AG20443 (cell line): Measurements from ENCODE around the gene C22orf23.

ENCODE experiments used
- DNase-seq: peaks from one replicate; pipeline ENCODE4 v3.0.0; 2012; ENCODE audit warnings: low spot score, mixed read lengths

C22orf23 gene

DNA sequence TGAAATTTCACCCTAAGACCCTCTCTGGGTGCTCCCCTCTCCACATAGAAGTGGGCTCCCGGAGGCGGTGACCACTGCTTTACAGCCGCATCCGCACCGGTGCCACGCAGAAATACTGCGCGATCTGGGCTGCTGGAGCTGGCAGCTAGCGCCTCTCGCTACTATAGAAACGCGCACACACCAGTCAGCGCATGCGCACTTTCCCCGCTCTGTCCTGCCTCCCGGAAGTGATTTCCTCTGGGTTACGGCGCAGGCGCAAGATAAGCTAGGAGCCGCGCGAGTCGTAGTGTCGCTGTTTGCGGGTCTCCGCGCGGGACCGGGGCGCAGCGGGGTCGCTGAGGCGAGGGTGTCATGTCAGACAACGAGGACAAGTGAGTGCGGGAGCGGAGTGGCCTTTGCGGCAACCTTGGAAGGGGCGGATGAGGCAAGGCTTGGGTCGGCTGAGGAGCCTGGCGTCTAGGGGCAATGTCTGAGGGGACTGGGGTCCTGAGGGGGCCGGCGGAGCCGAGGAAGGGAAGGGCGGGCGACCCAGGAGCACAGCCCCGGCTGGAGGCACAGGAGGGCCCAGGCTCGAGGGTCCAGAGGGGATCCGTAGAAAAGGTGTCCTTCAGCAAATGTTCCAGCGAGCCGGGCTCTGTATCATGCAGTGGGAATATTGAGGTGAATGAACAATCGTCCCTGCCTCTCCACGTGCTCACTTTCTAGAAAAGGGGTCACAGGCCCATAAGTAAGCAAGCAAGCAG, at the start of gene C22orf23, which contains the start of gene POLR2F:
Gene C22orf23, minus strand, starts transcription at position 165 of the 743 bp plus-strand sequence. CDS start 452 bp downstream, outside the sequence.
Gene POLR2F, plus strand, starts transcription at position 263 of the 743 bp plus-strand sequence. Its CDS starts 89 bp downstream, at position 352.
- DNase-seq: peak; percentile 99

DNA sequence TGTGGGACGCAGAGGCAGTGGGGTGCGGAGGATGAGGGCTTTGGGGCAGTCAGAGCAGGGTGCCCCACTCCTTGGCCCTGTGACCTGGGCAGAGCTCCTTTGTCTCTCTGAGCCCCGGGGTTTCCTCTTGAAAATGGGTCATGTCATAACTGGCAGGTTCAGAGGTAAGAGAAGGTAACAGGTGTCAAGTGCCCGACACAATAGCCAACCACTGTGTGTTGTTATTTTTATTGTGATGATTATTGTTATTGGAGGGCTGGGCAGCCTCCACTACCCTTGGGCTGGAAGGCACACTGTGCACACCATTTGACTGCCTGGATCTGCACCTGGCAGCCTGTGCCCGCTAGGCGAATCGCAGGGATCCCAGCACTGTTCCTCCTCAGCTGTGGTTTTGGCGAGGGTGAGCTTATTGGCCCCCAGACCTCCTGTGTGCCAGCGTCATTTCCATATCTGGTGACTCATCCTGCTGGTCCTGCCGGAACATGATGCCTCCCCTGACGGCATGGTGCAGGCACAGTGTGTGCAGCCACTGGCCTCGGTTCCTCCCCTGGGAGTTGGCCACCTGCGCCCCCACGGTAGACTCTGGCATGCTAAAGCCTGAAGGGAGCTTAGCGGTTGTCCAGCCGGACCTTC, 46.4 kb upstream of the C22orf23 start:
- DNase-seq: peak; percentile 68

DNA sequence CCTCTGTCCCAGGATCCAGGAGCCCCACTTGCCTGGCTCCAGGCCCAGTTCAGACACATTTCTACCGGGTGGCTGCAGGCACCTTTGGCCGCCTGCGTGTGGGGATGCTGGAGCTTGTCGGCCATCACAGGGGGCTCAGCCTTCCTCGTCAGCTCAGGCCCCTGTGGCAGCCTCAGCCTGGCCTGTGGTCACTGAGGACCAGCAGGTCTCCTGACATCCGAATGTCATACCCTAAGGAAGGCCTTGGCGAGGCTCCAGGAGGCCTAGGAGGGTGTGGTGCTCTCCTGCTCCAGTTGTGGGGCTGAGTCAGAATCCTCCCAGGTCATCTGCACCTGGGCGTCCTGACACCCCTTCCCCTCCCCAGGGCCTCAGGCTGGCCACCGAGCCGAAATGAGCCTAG, 45.8 kb upstream of the C22orf23 start:
- no peak for DNase-seq

DNA sequence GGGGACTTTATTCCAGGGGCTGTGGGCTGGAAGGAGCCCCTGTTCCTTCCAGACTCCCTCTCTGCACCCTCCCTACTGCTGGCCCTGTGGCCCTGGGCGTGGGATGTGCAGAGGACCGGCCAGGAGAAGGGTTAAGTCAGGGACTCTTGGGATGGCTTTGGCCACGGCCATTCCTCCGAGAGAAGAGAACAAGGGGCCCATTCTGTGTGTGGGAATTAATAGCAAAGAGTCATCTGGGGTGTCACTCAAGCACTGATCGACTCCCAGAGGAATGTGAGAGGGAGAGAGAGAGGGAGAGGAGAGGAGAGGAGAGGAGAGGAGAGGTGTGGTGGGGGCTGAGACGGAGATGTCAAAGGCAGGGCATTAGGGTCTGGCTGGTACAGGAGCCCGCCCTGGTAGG, 45.1 kb upstream of the C22orf23 start:
- no peak for DNase-seq

DNA sequence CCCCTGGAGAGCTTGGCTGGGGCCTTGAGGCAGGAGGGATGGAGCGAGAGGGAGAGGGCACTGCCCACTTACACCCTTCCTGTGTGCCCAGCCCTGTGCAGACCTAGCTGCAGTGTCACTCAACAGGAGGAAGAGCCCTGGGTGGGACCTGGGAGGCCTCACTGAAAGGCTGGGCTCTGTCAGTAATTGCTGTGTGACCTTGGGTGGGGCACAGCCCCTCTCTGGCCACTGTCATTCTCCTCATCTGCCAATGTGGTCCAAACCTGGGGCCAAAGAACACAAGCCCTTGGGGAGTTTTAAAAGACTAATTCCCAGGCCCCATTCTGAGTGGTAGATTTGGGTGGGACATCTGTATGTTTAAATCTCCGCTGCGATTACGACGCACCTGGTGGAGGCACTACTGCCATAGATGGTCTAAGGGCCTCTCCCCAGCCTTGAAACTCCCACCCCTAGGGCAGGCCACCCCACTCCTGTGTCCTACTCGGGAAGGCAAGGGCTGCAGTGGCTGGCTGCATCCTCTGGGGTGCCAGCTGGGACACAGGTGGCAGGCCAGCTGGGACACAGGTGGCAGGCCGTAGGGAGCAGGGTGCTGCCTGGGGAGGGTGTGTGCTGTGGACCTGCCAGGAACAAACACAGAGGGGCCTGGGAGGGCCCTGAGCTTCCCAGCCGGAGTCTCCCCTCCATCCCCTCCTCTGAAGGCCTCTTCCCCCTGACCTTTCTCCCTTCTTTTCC, 43.3 kb upstream of the C22orf23 start:
- no peak for DNase-seq

DNA sequence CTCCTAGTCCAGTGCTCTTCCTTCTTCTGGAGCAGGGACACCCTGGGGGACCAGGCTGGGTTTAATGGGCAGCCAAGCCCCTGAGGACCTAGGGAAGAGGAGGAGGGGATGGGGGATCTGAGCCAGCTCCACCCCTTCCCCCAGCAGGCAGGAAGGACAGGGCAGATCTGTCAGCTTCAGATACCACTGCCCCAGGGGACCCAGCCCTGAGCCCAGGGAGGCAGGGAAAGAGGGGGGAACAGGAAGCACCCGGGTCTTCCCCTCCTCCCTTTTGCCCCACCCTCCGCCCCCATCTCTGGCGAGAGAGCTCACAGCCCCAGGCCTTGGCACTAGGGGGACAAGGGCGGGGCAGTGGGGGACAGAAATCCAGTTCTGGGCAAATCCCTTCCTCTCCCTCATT, 42.7 kb upstream of the C22orf23 start:
- DNase-seq: no peak

DNA sequence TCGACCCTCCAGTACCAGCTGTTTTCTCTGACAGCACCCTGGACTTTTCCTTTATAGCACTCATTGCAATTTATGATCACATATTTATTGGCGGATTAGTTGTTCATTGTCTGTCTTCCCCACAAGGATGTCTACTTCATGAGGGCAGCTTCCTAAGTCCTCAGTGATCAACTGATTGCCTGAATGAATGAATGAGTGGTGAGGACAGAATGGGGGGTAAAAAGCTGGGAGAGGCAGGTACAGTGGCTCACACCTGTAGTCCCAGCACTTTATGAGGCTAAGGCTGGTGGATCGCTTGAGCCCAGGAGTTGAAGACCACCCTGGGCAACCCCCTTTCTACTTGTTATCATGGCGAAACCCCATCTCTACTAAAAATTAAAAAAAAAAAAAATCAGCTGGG, 42.1 kb upstream of the C22orf23 start:
- no peak for DNase-seq

DNA sequence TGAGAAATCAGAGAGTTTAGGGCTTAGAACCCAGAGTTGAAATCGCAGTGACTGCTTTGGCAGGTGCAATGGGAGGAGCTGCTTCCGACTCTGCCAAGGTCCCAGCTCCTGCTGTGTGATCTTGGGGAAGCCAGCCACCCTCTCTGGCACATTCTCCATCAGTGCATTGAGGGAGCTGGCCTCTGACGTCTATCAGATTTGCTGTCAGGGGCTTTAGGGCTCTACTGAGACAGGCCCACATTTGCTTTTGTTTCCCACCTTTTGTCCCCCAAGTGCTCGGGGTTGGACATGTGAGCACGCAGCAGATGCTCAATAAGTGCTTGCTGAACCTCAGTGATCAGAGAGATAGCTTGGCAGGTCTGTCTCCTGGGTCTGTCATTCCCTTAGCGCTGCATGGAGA, 41.6 kb upstream of the C22orf23 start:
- no peak for DNase-seq

DNA sequence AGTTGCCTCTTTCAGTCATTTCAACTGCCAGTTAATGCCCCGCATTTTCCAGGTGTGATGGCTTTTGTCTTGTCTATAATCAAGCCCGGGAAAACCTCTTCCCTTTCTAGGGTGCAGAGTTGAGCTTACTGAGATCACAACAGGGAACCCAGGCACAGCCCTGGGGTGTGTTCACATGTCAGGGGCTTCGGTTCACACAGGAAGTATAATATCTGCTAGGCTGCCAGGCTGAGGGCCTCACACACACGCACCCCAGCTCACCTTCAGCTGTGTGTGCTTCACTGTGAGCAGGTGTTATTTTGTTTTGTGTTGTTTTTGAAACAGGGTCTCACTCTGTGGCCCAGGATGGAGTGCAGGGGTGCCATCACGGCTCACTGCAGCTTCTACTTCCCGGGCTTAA, 40.6 kb upstream of the C22orf23 start:
- no peak for DNase-seq

DNA sequence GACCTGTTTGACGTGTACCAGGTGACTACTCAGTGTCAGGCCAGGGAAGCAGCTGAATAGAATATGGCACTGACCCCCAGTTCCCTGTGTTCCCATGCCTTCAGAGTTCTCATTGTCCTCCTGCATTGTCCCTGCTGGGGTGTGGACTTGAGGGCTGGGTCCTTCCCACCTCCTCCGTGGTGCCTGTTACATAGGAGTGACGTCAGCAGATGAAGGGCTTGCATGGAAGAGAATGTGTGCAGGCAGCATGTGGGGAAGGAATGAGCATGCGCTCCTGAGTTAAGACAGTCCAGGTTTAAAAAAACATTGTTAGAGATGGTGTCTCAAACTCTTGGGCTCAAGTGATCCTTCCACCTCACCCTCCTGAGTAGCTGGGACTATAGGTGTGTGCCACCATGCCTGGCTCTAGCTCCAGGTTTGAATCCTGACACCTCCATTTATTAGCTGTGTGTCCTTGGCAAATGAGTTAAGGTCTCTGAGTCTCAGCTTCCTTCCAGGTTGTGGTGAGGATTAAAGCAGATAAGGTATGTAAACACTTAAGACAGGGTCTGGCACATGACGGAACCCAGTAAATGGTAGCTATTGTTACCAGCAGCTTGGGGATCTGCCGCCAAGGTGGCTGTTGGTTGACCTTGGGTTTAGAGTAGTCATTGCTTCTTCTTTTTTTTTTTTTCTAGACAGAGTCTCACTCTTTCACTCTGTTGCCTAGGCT, 38.5 kb upstream of the C22orf23 start:
- DNase-seq: no peak

DNA sequence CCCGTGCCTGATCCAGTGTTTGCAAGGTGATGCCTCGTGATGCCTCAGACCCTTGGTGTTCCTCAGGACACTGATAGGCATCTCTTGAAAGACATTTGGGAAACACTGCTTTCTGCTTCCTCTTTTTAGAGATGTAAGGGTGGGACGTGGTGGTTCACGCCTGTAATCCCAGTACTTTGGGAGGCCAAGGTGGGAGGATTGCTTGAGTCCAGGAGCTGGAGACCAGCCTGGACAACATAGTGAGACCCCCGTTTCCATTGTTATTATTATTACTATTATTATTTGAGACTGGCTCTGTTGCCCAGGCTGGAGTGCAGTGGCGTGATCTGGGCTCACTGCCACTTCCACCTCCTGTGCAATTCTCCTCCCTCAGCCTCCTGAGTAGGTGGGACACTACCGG, 37.5 kb upstream of the C22orf23 start:
- no peak for DNase-seq

DNA sequence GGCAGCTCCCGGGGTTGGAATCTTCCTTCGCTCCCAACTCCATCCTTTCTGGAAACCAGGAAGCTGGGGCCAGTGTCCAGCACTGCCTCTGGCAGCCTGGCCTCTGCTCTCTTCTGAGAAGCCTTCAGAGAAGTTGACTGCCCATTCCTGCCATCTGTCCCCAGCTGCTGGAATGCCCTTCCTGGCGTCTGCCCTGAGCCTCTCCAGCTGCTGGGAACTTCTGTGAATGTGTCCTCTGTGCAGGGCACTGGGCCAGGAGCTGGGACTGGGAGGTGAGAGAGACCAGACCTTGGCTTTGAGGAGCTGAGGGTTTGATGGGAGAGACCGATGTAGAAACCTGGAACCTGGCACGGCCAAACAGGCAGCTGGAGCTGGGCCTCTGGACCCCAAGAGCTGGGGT, 36.9 kb upstream of the C22orf23 start:
- DNase-seq: no peak

DNA sequence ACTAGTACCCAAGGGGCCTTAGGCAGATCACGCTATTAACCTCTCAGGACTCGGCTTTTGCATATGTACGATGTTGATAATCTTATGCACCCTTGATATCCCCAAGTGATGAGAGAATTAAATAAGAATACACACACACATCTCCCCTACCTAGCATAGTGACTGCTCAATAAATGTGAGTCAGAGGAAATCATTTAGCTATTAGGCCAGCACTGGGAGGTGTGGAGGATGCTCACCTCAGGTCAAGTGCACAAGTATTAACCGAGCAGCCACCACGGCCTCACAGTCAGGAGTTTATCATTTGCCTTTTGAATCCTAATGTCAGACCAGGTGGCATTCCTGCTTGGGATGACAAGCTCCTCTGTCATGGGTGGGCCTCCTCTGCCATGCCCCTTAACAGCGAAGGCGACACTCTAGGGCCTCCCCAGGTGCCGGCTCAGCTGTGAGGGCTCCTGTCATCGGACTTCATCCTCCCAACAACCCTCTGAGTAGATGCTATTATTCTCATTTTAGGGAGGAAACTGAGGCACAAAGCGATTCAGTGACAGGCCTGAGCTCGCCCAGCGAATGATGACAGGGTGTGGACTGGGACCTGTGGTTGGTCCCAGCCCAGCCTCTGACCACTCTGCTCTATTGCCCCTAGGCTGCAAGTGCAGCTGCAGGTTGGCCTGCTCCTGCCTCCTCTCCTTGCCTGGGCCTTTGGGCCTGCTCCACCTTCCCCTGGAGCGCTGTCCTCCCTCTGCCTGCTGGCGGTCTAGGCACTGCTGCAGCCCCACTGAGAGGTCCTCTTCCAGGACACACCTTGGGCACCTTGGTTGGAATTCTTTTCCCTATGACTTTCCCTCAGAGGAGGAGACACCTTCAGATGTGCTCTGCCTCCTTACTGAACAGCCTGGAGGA, 36.0 kb upstream of the C22orf23 start:
- DNase-seq: no peak

DNA sequence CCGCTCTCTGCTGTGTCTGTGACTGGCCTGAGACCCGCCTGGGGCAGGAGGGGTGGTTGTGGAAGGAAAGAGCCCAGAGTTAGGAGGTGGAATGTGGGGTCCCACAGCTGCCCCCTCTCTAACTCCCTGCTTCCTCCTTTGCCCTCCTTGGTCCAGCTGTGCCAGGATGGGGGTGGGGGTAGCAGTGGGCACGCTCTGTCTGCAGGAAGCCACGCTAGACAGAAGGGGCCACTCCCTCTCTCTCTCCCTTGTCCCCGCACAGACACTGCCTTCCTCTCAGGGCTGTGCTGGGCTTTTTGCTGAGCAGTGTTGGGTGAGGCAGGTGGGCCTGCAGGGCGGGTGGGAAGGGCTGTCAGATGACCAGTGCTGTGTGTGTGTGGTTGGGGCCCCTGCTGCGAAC, 33.0 kb upstream of the C22orf23 start:
- DNase-seq: no peak

DNA sequence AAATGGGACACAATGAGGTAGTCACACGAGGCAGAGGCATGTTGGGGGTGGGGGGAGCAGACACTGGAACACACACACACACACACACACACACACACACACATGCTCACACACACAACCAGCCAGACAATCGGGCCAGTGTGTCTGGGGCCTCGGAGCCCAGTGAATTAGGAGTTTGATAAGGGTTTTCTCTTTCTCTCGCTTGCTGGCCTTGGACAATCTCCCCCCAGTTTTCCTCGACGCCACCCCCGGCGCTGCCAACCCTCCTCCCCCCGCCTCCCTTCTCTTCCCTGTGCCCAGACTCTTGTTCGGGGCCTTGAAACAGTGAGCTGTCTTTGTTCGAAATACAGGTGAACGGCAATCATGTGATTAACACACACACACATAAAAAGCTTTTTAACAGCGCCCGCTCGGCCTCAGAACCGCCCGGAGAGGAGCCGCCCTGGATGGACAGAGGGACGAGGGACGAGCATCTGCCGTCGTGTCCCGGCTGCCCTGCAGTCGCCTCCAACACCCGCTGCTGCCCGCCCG, 32.4 kb upstream of the C22orf23 start:
- no peak for DNase-seq

DNA sequence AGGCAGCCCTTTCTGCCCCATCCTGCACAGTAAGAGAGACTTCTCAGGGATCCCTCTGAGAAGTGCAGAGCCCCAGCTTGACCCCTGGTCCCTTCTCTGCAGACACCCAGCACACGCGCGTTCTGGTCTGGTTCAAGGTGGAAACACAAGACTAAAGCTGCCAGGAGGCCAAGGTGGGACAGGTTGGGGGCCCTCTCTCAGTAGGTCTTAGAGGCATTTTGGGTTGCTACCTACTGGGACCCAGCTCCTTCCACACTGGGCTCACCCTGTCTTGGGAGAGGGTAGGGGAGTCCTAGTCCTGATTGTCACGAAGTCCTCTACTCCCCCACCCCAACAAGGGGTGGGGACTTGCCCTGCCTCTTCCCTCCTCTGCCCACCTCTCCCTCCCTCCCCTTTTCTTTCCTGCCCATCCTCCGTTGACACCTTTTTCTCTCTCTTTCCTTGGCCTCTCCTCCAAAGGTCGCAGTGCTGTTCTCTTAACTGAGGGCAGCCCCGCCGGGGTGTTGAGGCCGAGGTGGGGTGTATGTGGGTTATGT, 31.7 kb upstream of the C22orf23 start:
- no peak for DNase-seq

DNA sequence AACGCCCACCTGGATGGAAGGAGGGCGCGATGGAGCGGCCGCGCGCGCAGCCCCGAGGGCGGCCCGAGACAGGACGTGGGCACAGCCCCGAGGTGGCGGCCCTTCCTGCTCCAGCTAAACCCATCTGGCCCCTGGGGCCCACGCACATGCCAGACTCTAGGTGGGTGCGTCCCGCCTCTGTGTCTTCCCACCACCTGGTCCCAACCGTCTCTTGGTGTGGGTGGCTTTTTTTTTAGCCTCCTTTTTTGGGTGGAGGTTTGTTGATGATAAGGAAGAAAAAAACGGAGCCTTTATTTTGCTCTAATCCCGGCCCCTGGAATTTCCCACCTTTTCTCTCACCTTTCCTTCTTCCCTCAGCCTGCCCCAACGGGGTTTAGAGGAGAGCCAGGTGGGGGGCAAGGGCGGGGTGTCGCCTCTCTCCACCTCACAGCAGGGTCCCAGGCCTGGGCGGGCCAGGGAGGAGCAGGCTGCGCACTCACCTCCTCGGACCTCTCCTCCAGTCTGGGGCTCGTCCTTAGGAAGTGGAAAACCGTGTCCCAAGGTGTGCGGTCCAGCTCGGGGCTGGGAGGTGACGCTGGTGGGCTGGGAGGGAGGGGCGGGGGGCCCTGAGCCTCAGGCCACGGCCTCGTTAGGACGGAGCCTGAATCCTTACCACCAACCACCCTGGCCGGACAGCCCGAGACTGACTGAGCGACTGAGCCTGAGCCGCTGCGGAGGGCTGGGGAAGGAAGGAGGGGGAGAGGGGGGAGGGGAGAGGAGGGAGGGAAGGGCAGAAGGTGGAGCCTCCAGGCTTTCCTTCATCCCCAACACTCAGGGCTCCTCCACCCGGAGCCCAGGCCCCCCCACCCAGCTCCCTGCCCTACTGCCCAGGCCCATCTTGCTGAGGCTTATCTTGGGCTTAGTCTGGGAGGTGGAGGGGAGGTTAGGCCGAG, 30.7 kb upstream of the C22orf23 start, which contains the start of gene SOX10:
Gene SOX10, minus strand, starts transcription at position 696 of the 932 bp plus-strand sequence. CDS start 771 bp downstream, outside the sequence.
- DNase-seq: no peak

DNA sequence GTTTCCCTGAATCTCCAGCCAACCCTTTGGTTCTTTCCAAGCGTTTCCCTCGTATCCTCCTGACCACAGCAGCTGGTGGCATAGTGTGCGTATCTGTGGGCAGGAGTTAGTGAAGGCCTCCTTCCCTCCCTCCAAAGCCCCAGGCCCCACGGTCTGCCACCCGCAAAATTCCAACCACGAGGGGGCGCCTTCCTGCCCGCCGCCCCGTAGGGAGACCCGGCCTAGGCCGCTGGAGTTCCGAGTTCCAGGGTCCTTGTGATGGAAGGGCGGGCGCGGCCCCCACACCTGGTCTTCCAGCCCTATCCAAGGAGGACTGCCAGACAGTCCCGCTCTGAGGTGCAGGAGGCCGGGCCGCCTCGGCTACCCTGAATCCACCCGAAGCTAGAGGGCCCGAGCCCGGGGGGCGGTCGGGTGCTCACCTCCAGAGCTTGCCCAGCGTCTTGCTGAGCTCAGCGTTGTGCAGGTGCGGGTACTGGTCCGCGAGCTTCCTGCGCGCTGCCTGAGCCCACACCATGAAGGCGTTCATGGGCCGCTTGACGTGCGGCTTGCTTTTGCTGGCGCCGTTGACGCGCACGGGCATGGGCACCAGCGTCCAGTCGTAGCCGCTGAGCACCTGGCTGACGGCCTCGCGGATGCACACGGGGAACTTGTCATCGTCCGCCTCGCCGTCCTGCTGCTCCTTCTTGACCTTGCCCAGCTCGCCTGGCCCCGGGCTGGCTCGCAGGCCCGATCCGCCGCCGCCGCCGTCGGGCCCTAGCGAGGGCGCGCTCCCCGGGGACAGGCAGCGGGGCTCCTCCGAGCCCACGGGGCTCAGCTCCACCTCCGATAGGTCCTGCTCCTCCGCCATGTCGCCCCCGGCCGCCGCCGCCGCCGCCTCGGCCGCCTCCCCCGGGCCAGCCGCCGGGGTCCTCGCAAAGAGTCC, 29.8 kb upstream of the C22orf23 start:
- no peak for DNase-seq
